Tibial nerve (tissue), 4 donors: ENCODE data around the gene GNAL. TPM values are rescaled to one million over a fixed set of nuclear protein-coding genes. Genes with fewer than 3 reads are reported as not detected.

Experiments used
- DNase-seq, 2 donors: peaks; one replicate each; pipeline ENCODE4 v3.0.0-alpha.2; 2019; ENCODE audit warnings: low spot score in 2 of 2
- H3K27ac ChIP-seq, 4 donors: fragments of 200-600 bp; sonication (generic) in 3 of 4; one replicate each; pipeline ENCODE4 v1.5.1; 2017 to 2019; ENCODE audit warnings: mild to moderate bottlenecking in 1 of 4
- H3K27me3 ChIP-seq, 2 donors: fragments of 200-600 bp; sonication (generic) in 1 of 2; one replicate each; pipeline versions ENCODE4 v1.5.1 to v1.6.0; 2017 to 2019
- H3K36me3 ChIP-seq, 3 donors: fragments of 200-600 bp; sonication (generic); one replicate each; pipeline ENCODE4 v1.5.1; 2018 to 2019
- H3K4me1 ChIP-seq, 4 donors: fragments of 200-600 bp; sonication (generic) in 3 of 4; one replicate each; pipeline ENCODE4 v1.5.1; 2017 to 2019
- H3K4me3 ChIP-seq, 4 donors: fragments of 200-600 bp; sonication (generic) in 3 of 4; one replicate each; pipeline ENCODE4 v1.5.1; 2017 to 2019; ENCODE audit warnings: mild to moderate bottlenecking in 1 of 4, moderate library complexity in 1 of 4
- H3K9me3 ChIP-seq, 4 donors: fragments of 200-600 bp; sonication (generic) in 3 of 4; one replicate each; pipeline ENCODE4 v1.5.1; 2017 to 2019
- EP300 ChIP-seq, 2 donors: sonication (generic); formaldehyde crosslinking; IDR thresholded peaks; one replicate each; pipeline ENCODE4 v1.6.1; 2017; ENCODE audit warnings: antibody characterized with exemption in 2 of 2, mild to moderate bottlenecking in 1 of 2
- POLR2A ChIP-seq, 2 donors: fragments of 450-650 bp; IDR thresholded peaks; one replicate each; pipeline ENCODE4 v1.6.1; 2017; ENCODE audit warnings: antibody characterized with exemption in 2 of 2, mild to moderate bottlenecking in 2 of 2, moderate library complexity in 2 of 2
- WGBS, 2 donors: methylation state at CpG; one replicate each; pipeline ENCODE4 v1.1.5; 2018; 5-methylcytosine and 5-hydroxymethylcytosine counted together
- total RNA-seq, 4 donors: library from RNA; depleted of rRNA; stranded (reverse); fragments of >200 nt; gene quantifications; one replicate each; pipeline ENCODE4 v1.1.0, GENCODE V29; 2016
- TF ChIP-seq, protein P1 (sequence below), 5 experiments: fragments of 200-600 bp in 3 of 5; fragments of 450-650 bp in 2 of 5; sonication (generic) in 3 of 5; IDR thresholded peaks; one replicate each; pipeline ENCODE4 v1.5.1; 2016 to 2019; ENCODE audit warnings: antibody characterized with exemption in 5 of 5, mild to moderate bottlenecking in 3 of 5, moderate library complexity in 2 of 5

Gene GNAL
- total RNA-seq, 4 donors from 2014 or later = 11.3 to 17.3 (median 14.4) TPM

DNA sequence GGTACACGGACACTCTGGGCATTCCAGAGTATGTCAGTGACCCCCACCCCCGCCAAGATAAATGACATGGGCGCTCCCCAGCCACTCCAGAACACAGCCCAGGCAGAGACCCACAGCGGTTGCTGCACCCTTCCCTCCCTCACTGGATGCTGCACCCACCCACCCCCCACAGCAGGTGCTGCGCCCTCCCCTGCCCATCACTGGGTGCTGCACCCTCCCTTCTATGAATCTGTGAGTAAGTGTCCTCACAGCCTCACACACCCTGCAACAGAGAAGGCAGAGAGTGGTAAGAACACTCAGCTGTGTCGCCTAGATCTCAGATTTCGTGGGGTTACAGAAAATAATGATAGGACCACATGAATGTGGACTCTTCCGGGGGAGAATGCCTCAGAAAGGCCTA lies 185.6 kb downstream of the GNAL start:
- Histone ChIP-seq H3K27me3 (no peaks in the 10 kb centered on the region), H3K36me3 (peaks cover 0 to 68% (median 0%) of the 10 kb centered on the region in 3 donors)
- 80 to 87% methylated on average over 6 to 8 of the region's 8 CpGs for WGBS, 2 donors

DNA sequence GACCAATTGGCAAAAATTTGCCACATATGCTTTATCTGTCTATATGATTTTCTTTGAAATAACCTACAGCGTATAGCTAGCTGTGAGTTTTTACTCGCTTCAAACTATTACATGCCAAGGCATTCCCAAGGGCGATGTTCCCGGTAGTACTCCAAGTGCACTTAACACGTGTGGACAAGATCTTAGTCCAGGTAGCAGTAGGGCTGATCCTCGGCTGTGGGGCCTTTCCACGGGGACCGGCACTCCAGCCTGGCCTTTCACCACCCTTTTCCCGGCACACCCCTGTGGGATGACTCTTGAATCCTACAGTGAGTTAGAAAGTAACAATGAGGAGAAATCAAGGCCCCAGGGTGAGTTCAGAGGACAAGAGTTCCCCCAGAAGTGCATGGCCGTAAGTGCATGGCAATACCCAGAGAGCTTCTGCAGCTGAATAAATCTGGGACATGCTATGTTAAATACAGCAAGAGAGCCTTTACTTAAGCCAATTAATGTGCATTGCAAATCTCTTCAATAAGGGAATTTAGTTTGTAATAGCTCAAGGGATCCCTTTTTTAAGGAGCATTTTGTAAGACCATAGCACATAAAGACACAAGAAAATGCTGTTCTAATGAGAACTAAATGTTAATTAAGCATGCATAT lies 188.6 kb downstream of the GNAL start:
- TF ChIP-seq EP300 (IDR thresholded peaks at IDR 0.05) (no peak), POLR2A (IDR thresholded peaks at IDR 0.05) (no peak)
- TF ChIP-seq, protein P1, sequence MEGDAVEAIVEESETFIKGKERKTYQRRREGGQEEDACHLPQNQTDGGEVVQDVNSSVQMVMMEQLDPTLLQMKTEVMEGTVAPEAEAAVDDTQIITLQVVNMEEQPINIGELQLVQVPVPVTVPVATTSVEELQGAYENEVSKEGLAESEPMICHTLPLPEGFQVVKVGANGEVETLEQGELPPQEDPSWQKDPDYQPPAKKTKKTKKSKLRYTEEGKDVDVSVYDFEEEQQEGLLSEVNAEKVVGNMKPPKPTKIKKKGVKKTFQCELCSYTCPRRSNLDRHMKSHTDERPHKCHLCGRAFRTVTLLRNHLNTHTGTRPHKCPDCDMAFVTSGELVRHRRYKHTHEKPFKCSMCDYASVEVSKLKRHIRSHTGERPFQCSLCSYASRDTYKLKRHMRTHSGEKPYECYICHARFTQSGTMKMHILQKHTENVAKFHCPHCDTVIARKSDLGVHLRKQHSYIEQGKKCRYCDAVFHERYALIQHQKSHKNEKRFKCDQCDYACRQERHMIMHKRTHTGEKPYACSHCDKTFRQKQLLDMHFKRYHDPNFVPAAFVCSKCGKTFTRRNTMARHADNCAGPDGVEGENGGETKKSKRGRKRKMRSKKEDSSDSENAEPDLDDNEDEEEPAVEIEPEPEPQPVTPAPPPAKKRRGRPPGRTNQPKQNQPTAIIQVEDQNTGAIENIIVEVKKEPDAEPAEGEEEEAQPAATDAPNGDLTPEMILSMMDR (IDR thresholded peaks at IDR 0.05) = no peak
- H3K9me3 ChIP-seq = no peaks in the 10 kb centered on the region
- 84 to 88% methylated on average over 10 of the region's 10 CpGs for WGBS, 2 donors
- H3K4me3 ChIP-seq = no peak overlapping the region
- H3K36me3 ChIP-seq = peaks cover 0 to 94% (median 0%) of the 10 kb centered on the region in 3 donors
- no peak for DNase-seq
- H3K27me3 ChIP-seq = no peaks in the 10 kb centered on the region
- no peak overlapping the region for H3K27ac ChIP-seq
- no peaks in the 10 kb centered on the region for H3K4me1 ChIP-seq

More for the DNA sequence above, 185.6 kb downstream of the GNAL start:
- Histone ChIP-seq H3K9me3 (no peaks in the 10 kb centered on the region), H3K4me1 (no peaks in the 10 kb centered on the region), H3K27ac (no peak overlapping the region), H3K4me3 (no peak overlapping the region)
- no peak for TF ChIP-seq POLR2A (IDR thresholded peaks at IDR 0.05)
- TF ChIP-seq, protein P1 (IDR thresholded peaks at IDR 0.05) = no peak
- TF ChIP-seq EP300 (IDR thresholded peaks at IDR 0.05) = no peak
- no peak for DNase-seq

DNA sequence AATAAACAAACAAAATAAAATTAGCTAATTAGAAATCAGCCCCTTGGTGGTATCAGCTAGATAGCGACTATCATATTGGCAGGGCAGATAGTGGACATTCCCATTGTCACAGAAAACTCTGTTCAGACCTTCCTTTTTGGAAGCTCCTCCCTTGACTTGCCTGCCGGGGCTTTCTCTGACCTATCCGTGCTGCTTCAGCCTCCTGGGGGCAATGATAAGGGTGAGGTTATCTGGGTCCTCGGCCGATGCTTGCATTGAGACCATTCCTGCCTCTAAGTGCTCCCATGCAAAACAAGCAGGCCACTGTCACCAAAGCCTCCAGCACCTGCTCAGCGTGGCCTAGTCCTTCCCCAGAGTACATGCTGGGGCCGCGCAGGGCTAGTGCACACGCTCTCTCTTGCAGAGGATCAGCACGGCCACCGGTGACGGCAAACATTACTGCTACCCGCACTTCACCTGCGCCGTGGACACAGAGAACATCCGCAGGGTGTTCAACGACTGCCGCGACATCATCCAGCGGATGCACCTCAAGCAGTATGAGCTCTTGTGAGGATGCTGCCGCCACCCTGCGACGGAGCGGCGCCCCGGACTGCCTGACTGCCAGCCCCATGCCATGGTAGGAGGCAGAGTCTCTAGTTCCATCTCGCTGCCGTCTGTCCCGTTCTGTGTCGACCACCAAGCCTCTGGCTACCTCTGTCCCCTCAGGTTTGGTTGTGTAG lies 191.7 kb downstream of the GNAL start:
- Histone ChIP-seq H3K9me3 (no peaks in the 10 kb centered on the region), H3K27ac (no peak overlapping the region), H3K4me1 (peaks cover 0 to 3% (median 0%) of the 10 kb centered on the region in 4 donors), H3K36me3 (peaks cover 0 to 89% (median 0%) of the 10 kb centered on the region in 3 donors), H3K4me3 (no peak overlapping the region), H3K27me3 (no peaks in the 10 kb centered on the region)
- TF ChIP-seq, protein P1 (IDR thresholded peaks at IDR 0.05) = no peak
- TF ChIP-seq POLR2A (IDR thresholded peaks at IDR 0.05) (no peak), EP300 (IDR thresholded peaks at IDR 0.05) (no peak)
- WGBS, 2 donors = 90 to 95% methylated on average over 30 of the region's 30 CpGs
- no peak for DNase-seq

DNA sequence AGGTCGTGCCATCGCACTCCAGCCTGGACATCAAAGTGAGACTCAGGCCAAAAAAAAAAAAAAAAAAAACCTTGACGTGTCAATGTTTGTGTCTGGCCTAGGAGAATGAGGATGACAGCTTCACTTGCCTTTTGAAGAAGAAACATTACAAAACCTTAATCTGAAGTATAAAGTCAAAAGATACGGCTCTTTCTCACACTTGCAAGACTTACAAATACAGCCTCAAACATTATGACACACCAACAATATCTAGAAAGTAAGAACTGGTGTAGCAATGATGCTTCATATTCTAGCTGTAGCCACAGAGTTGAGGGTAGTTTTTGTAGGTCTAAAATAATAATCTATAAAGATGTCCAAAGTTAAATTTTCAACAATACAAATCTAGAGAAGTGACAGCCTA lies 193.6 kb downstream of the GNAL start:
- Histone ChIP-seq H3K27me3 (no peaks in the 10 kb centered on the region), H3K36me3 (peaks cover 0 to 89% (median 10%) of the 10 kb centered on the region in 3 donors), H3K4me1 (peaks cover 0 to 3% (median 0%) of the 10 kb centered on the region in 4 donors), H3K4me3 (no peak overlapping the region), H3K9me3 (no peaks in the 10 kb centered on the region), H3K27ac (no peak overlapping the region)
- WGBS, 2 donors = 62 to 71% methylated on average over 4 of the region's 4 CpGs
- no peak for DNase-seq
- TF ChIP-seq, protein P1 (IDR thresholded peaks at IDR 0.05) = no peak
- TF ChIP-seq POLR2A (IDR thresholded peaks at IDR 0.05) (no peak), EP300 (IDR thresholded peaks at IDR 0.05) (no peak)

DNA sequence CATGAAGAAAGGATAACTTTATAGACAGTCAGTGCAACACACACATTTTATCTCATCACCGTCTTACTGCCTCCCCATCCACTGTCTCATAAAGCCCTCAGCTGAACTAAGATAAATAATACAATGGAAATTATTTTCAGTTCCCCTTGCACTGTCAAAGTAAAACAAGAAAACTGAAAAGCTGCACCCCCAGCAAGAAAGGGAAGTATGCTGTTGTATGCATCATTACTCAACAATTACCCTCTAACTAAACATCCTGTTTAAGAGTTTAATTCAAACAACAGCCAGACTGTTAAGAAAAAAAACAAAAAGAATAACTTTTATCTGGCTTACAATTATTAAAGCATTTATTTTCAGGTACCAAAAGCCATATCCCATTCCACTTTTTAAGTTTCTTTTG lies 194.1 kb downstream of the GNAL start:
- no peaks in the 10 kb centered on the region for H3K27me3 ChIP-seq
- no peak overlapping the region for H3K27ac ChIP-seq
- no peak overlapping the region for H3K4me3 ChIP-seq
- TF ChIP-seq, protein P1 (IDR thresholded peaks at IDR 0.05) = no peak
- TF ChIP-seq EP300 (IDR thresholded peaks at IDR 0.05) (peak in 1 of 2 donors; percentile 29), POLR2A (IDR thresholded peaks at IDR 0.05) (no peak)
- peaks cover 0 to 90% (median 10%) of the 10 kb centered on the region in 3 donors for H3K36me3 ChIP-seq
- 59 to 76% methylated on average over 1 of the region's 1 CpG for WGBS, 2 donors
- no peaks in the 10 kb centered on the region for H3K9me3 ChIP-seq
- no peak for DNase-seq
- peaks cover 0 to 3% (median 0%) of the 10 kb centered on the region in 4 donors for H3K4me1 ChIP-seq
